Endothelial cell of umbilical vein (primary cell): ENCODE data around the gene UBA5. TPM values are rescaled to one million over a fixed set of nuclear protein-coding genes. Genes with fewer than 3 reads are reported as not detected.

ENCODE experiments used
- BruUV-seq: library from RNA; stranded (reverse); fragments of 400-500 nt; replicated peaks from 2 replicates; lab custom pipeline; 2021; lab: Mats Ljungman, UMichigan
- CTCF ChIA-PET: fragments of 300-600, 350-600 bp; sonication (Branson Sonifier 250); formaldehyde crosslinking; loops from one replicate; lab custom pipeline; 2021; ENCODE audit warnings: antibody characterized with exemption, inconsistent platforms; lab: Charles Lee
- POLR2A ChIA-PET: fragments of 300-600, 350-600 bp; sonication (Branson Sonifier 250); formaldehyde crosslinking; loops from one replicate; lab custom pipeline; 2021; ENCODE audit warnings: antibody characterized with exemption, inconsistent platforms; lab: Charles Lee
- DNase-seq: peaks from one replicate; pipeline ENCODE4 v3.0.0-alpha.2; 2011; ENCODE audit warnings: low read depth, low spot score
- FAIRE-seq: peaks from 2 replicates; lab custom pipeline; 2011; peaks lifted over from hg19 to GRCh38; lab: Jason Lieb, UNC
- H2AFZ ChIP-seq: 2 replicates; pipeline ENCODE4 v1.6.0; 2012; ENCODE audit warnings: low read depth, low read length, control low read depth, inconsistent platforms
- H3K27ac ChIP-seq: 2 replicates; pipeline ENCODE4 v1.5.1; 2011; ENCODE audit warnings: low read depth, mild to moderate bottlenecking, control low read depth, low read length, moderate library complexity; ENCODE audit not compliant: insufficient read depth
- H3K27me3 ChIP-seq, 2 experiments: 2 replicates each; pipeline versions ENCODE4 v1.6.0 to v1.6.1; 2011; ENCODE audit warnings: low read length in 2 of 2, mixed read lengths in 1 of 2; ENCODE audit not compliant: control insufficient read depth in 2 of 2, insufficient read depth in 2 of 2
- H3K36me3 ChIP-seq, 2 experiments: 2 replicates in 1 of 2; 3 replicates in 1 of 2; pipeline ENCODE4 v1.5.1; 2011; ENCODE audit warnings: low read length in 2 of 2, mild to moderate bottlenecking in 1 of 2, moderate library complexity in 1 of 2; ENCODE audit not compliant: control insufficient read depth in 2 of 2, insufficient read depth in 2 of 2; ENCODE audit errors: extremely low read depth in 1 of 2
- H3K4me1 ChIP-seq: 3 replicates; pipeline ENCODE4 v1.5.1; 2011; ENCODE audit warnings: mild to moderate bottlenecking, low read length; ENCODE audit not compliant: control insufficient read depth, insufficient read depth; ENCODE audit errors: extremely low read depth
- H3K4me2 ChIP-seq: 2 replicates; pipeline ENCODE4 v1.6.1; 2011; ENCODE audit warnings: low read length, control low read depth, mixed read lengths; ENCODE audit not compliant: insufficient read depth
- H3K4me3 ChIP-seq, 3 experiments: fragments of 200-600 bp in 1 of 3; sonication (generic), shearing (Covaris generic) in 1 of 3; replicated peaks in 1 of 3; 2 replicates each; pipeline ENCODE4 v1.5.1; 2011 to 2016; ENCODE audit warnings: control low read depth in 3 of 3, low read length in 3 of 3, mild to moderate bottlenecking in 2 of 3, inconsistent platforms in 1 of 3, low read depth in 1 of 3, moderate library complexity in 1 of 3; ENCODE audit not compliant: insufficient read depth in 1 of 3
- H3K79me2 ChIP-seq: 2 replicates; pipeline ENCODE4 v1.6.0; 2012; ENCODE audit warnings: low read length, inconsistent platforms; ENCODE audit not compliant: control insufficient read depth, insufficient read depth
- H3K9ac ChIP-seq: replicated peaks from 2 replicates; pipeline ENCODE3; 2011; ENCODE audit warnings: low read length, control low read depth; ENCODE audit not compliant: insufficient read depth; ENCODE audit errors: extremely low read depth
- H3K9me1 ChIP-seq: replicated peaks from 3 replicates; pipeline ENCODE4 v1.6.0; 2011; ENCODE audit warnings: mild to moderate bottlenecking, low read length; ENCODE audit not compliant: control insufficient read depth, insufficient read depth; ENCODE audit errors: extremely low read depth
- H3K9me3 ChIP-seq: replicated peaks from 2 replicates; pipeline ENCODE4 v1.5.1; 2012; ENCODE audit warnings: low read length, inconsistent platforms; ENCODE audit not compliant: control insufficient read depth, insufficient read depth
- H4K20me1 ChIP-seq: replicated peaks from 2 replicates; pipeline ENCODE3; 2011; ENCODE audit warnings: mild to moderate bottlenecking, low read length; ENCODE audit not compliant: control insufficient read depth, insufficient read depth; ENCODE audit errors: extremely low read depth
- CTCF ChIP-seq, 2 donors: IDR thresholded peaks; 1 replicate in 1 of 2; 2 replicates in 1 of 2; pipeline ENCODE4 v1.5.1; 2011; ENCODE audit warnings: low read length in 2 of 2, mild to moderate bottlenecking in 2 of 2, moderate library complexity in 2 of 2, control low read depth in 1 of 2, inconsistent platforms in 1 of 2, low read depth in 1 of 2; ENCODE audit not compliant: insufficient read depth in 1 of 2; ENCODE audit errors: extremely low read depth in 1 of 2
- EZH2 ChIP-seq: IDR thresholded peaks from 2 replicates; pipeline ENCODE4 v1.6.1; 2012; ENCODE audit warnings: borderline replicate concordance, low read depth, mild to moderate bottlenecking, moderate library complexity, low read length, inconsistent platforms; ENCODE audit not compliant: severe bottlenecking
- GATA2 ChIP-seq: IDR thresholded peaks from 2 replicates; pipeline ENCODE4 v1.7.0; 2011; ENCODE audit warnings: low read depth, mild to moderate bottlenecking, moderate library complexity, mixed read lengths, low read length; ENCODE audit not compliant: insufficient read length, insufficient read depth
- JUN ChIP-seq: IDR thresholded peaks from 2 replicates; pipeline ENCODE4 v1.6.1; 2011; ENCODE audit warnings: borderline replicate concordance, low read depth; ENCODE audit not compliant: insufficient read length, insufficient read depth
- MAX ChIP-seq: IDR thresholded peaks from 2 replicates; pipeline ENCODE4 v1.6.1; 2011; ENCODE audit not compliant: insufficient read depth, insufficient read length
- MYC ChIP-seq: IDR thresholded peaks from one replicate; pipeline ENCODE4 v1.6.1; 2011; ENCODE audit warnings: mild to moderate bottlenecking, low read depth, low read length
- POLR2A ChIP-seq: IDR thresholded peaks from 2 replicates; pipeline ENCODE4 v1.6.1; 2012; ENCODE audit warnings: low read depth, mild to moderate bottlenecking, control low read depth, low read length
- POLR2AphosphoS5 ChIP-seq: IDR thresholded peaks from 2 replicates; pipeline ENCODE4 v1.6.1; 2012; ENCODE audit warnings: low read depth, mild to moderate bottlenecking, control low read depth, low read length, moderate library complexity; ENCODE audit not compliant: insufficient read depth
- dilution Hi-C: fragments of 300-500 bp; cut with MboI; formaldehyde crosslinking; loops from one replicate; pipeline ENCODE4 v1.15.0; 2019; ENCODE audit warnings: low sequenced_read_pairs; ENCODE audit not compliant: extremely low pct_ligation_motif_present
- intact Hi-C: fragments of 100-400 bp; cut with micrococcal nuclease; formaldehyde crosslinking; loops from one replicate; pipeline ENCODE4 v1.10.0; 2022
- polyA plus RNA-seq, 4 experiments: library from polyadenylated mRNA; depleted of rRNA in 3 of 4; stranded (reverse) in 3 of 4; unstranded in 1 of 4; fragments of >200 nt; gene quantifications; 2 replicates each; pipeline versions ENCODE4 v1.2.1 to v1.2.3, GENCODE V29; 2011 to 2012; ENCODE audit warnings: missing spikeins in 1 of 4
- total RNA-seq: library from RNA; stranded (reverse); gene quantifications from 2 replicates; pipeline ENCODE4 v1.2.3, GENCODE V29; 2021

The UBA5 gene
- total and polyA plus RNA-seq, 2 donors (not counting 3 experiments of a cell fraction or from before 2014, with no cell fraction given): 19.7 to 38.1 TPM

GRCh38 chr3:132716372-132716771, 56.2 kb downstream of the UBA5 start:
- TF ChIP-seq POLR2A (no peak), POLR2AphosphoS5 (no peak), MAX (no peak), JUN (no peak), MYC (no peak), EZH2 (no peak)
- intact Hi-C loops: no loop called here
- FAIRE-seq: no peak
- ChIA-PET POLR2A (interaction anchor here (1.2 kb wide), 1 partner anchor 23 kb away, joined by 10 read pairs; no protein-coding TSS in a partner anchor), CTCF (interaction anchor here (1.1 kb wide), 1 partner anchor 55 kb away, joined by 3 read pairs; no protein-coding TSS in a partner anchor)
- no peak overlapping the region for H3K4me2 ChIP-seq
- H3K36me3 ChIP-seq: peaks cover 0 to 10% of the 10 kb centered on the region in 2 experiments
- no peak overlapping the region for H3K4me3 ChIP-seq
- H2AFZ ChIP-seq: no peak overlapping the region
- H3K9me3 ChIP-seq: no peaks in the 10 kb centered on the region
- H4K20me1 ChIP-seq: no peaks in the 10 kb centered on the region
- peaks cover 15% of the 10 kb centered on the region for H3K79me2 ChIP-seq
- H3K27me3 ChIP-seq: no peaks in the 10 kb centered on the region
- DNase-seq: no peak
- H3K4me1 ChIP-seq: peaks cover 18% of the 10 kb centered on the region
- H3K9ac ChIP-seq: no peak overlapping the region
- H3K9me1 ChIP-seq: no peaks in the 10 kb centered on the region
- dilution Hi-C loops: no loop called here
- H3K27ac ChIP-seq: no peak overlapping the region
- no TSS peak for BruUV-seq

- Histone ChIP-seq H4K20me1 (no peaks in the 10 kb centered on the region), H3K9me1 (no peaks in the 10 kb centered on the region), H3K4me1 (peaks cover 26% of the 10 kb centered on the region), H3K27ac (no peak overlapping the region), H3K9ac (no peak overlapping the region), H2AFZ (no peak overlapping the region), H3K36me3 (peaks cover 0 to 7% of the 10 kb centered on the region in 2 experiments), H3K9me3 (no peaks in the 10 kb centered on the region), H3K4me3 (peak overlapping the region in 1 of 3 experiments; percentile 8), H3K79me2 (peaks cover 19% of the 10 kb centered on the region), H3K4me2 (peak overlapping the region; percentile 96), H3K27me3 (no peaks in the 10 kb centered on the region)
- no peak for TF ChIP-seq POLR2A
- no peak for TF ChIP-seq POLR2AphosphoS5
- no peak for TF ChIP-seq CTCF (IDR thresholded peaks at IDR 0.05; ENCODE audit: extremely low read depth in 1 of 2, insufficient read depth in 1 of 2, low read depth in 1 of 2, low read length in 2 of 2)
- no peak for TF ChIP-seq GATA2
- TF ChIP-seq MAX: no peak
- no TSS peak for BruUV-seq
- intact Hi-C loops: loop anchor here (10.0 kb wide), 1 partner anchor 1085 kb away; the partner anchor contains the start of gene SRPRB
- FAIRE-seq: peak; percentile 40
- ChIA-PET POLR2A (no interaction called here), CTCF (no interaction called here)
- no peak for DNase-seq
- dilution Hi-C loops: no loop called here
Measured at GRCh38 chr3:132720228-132720627, 60.1 kb downstream of the UBA5 start.
